SK-N-SH treated with all-trans-retinoic acid at 6 μM for 48 hours (cell line): ENCODE results near the gene FREM3.

Experiments
- ARNTL ChIP-seq: fragments of 450-650 bp; formaldehyde crosslinking; IDR thresholded peaks from 2 replicates; pipeline ENCODE4 v1.5.0; 2020; ENCODE audit warnings: low read depth, mild to moderate bottlenecking, moderate library complexity, borderline replicate concordance
- OSR1 ChIP-seq: fragments of 250-450 bp; sonication (Bioruptor Pico); IDR thresholded peaks from 2 replicates; pipeline ENCODE4 v1.8.0; 2022; ENCODE audit warnings: moderate library complexity, mild to moderate bottlenecking, inconsistent platforms
- RARB ChIP-seq: fragments of 250-450 bp; sonication (Bioruptor Pico); IDR thresholded peaks from 2 replicates; pipeline ENCODE4 v1.8.0; 2021; ENCODE audit warnings: mild to moderate bottlenecking, moderate library complexity
- SNAI2 ChIP-seq: fragments of 250-450 bp; sonication (Bioruptor Pico); IDR thresholded peaks from 2 replicates; pipeline ENCODE4 v1.5.0; 2020; ENCODE audit warnings: mild to moderate bottlenecking, moderate library complexity
- TCF4 ChIP-seq: fragments of 250-450 bp; sonication (Bioruptor Pico); IDR thresholded peaks from 2 replicates; pipeline ENCODE4 v1.8.0; 2021; ENCODE audit warnings: mild to moderate bottlenecking, moderate library complexity, borderline replicate concordance
- ZFP3 ChIP-seq: fragments of 250-450 bp; sonication (Bioruptor Pico); IDR thresholded peaks from 2 replicates; pipeline ENCODE4 v1.5.0; 2020; ENCODE audit warnings: mild to moderate bottlenecking, moderate library complexity
- ZFP30 ChIP-seq: fragments of 450-650 bp; formaldehyde crosslinking; IDR thresholded peaks from 2 replicates; pipeline ENCODE4 v1.5.0; 2022; ENCODE audit warnings: mild to moderate bottlenecking, moderate library complexity
- ZNF70 ChIP-seq: fragments of 450-650 bp; formaldehyde crosslinking; IDR thresholded peaks from 2 replicates; pipeline ENCODE4 v1.5.0; 2020; ENCODE audit warnings: mild to moderate bottlenecking, moderate library complexity
- TF ChIP-seq, protein P1 (sequence below): fragments of 250-450 bp; sonication (Bioruptor Pico); IDR thresholded peaks from 2 replicates; pipeline ENCODE4 v1.8.0; 2020; ENCODE audit warnings: mild to moderate bottlenecking, moderate library complexity, borderline replicate concordance

DNA sequence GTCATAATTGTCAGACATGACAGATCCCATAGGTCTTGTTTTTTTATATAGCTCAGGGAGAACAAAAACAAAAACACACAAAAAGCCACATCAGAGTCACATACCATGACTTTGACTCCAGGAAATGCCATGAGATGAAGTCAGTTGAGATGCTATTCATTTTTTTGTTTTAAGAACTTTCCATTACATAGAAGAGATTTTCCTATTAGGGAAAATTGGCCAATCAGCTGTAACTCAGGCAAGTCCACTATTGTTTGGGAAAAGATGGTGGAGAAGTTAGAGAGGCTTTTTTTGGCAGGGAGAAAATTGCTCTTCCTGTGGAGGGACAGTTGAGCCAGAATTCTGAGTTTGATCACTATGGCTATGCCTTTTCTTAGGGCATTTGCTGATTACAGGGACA, 114.4 kb downstream of the FREM3 start:
- TF ChIP-seq, protein P1, sequence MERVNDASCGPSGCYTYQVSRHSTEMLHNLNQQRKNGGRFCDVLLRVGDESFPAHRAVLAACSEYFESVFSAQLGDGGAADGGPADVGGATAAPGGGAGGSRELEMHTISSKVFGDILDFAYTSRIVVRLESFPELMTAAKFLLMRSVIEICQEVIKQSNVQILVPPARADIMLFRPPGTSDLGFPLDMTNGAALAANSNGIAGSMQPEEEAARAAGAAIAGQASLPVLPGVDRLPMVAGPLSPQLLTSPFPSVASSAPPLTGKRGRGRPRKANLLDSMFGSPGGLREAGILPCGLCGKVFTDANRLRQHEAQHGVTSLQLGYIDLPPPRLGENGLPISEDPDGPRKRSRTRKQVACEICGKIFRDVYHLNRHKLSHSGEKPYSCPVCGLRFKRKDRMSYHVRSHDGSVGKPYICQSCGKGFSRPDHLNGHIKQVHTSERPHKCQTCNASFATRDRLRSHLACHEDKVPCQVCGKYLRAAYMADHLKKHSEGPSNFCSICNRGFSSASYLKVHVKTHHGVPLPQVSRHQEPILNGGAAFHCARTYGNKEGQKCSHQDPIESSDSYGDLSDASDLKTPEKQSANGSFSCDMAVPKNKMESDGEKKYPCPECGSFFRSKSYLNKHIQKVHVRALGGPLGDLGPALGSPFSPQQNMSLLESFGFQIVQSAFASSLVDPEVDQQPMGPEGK (CRISPR knock-in tag), result no peak
- TF ChIP-seq ARNTL (CRISPR knock-in tag) (no peak), TCF4 (no peak), ZNF70 (CRISPR knock-in tag) (no peak), ZFP3 (CRISPR knock-in tag) (no peak), RARB (CRISPR knock-in tag) (no peak), ZFP30 (CRISPR knock-in tag) (no peak), OSR1 (CRISPR knock-in tag) (no peak), SNAI2 (CRISPR knock-in tag) (no peak)
